AG04450 (cell line): ENCODE results near the gene TRAPPC3L. TPM values are rescaled to one million over a fixed set of nuclear protein-coding genes. Genes with fewer than 3 reads are reported as not detected.
A peak's percentile ranks its signal among the peaks of the same experiment; 100 is the strongest.

Experiments used
- CTCF ChIA-PET: fragments of 300-600, 350-600 bp; formaldehyde crosslinking; extraction: SDS; loops from one replicate; lab custom pipeline; 2022; ENCODE audit warnings: antibody characterized with exemption, inconsistent platforms; lab: Charles Lee
- POLR2A ChIA-PET: fragments of 350-600 bp; formaldehyde crosslinking; extraction: SDS; loops from one replicate; lab custom pipeline; 2021; ENCODE audit warnings: antibody characterized with exemption, inconsistent platforms; lab: Yijun Ruan, JAX
- DNase-seq: peaks from one replicate; pipeline ENCODE4 v3.0.0-alpha.2; 2011; ENCODE audit warnings: low read depth, low spot score
- H3K27ac ChIP-seq: one replicate; pipeline ENCODE4 v1.5.1; 2012; ENCODE audit warnings: low read depth, low read length, control low read depth
- H3K27me3 ChIP-seq: one replicate; pipeline ENCODE4 v1.6.0; 2012; ENCODE audit warnings: low read length; ENCODE audit not compliant: control insufficient read depth, insufficient read depth
- H3K4me3 ChIP-seq: 2 replicates; pipeline ENCODE4 v1.5.1; 2011; ENCODE audit warnings: mild to moderate bottlenecking, low read depth, low read length, control low read depth
- H3K9me3 ChIP-seq: 2 replicates; pipeline ENCODE4 v1.5.1; 2012; ENCODE audit warnings: low read length; ENCODE audit not compliant: control insufficient read depth, insufficient read depth
- polyA plus RNA-seq: library from polyadenylated mRNA; depleted of rRNA; stranded (reverse); fragments of >200 nt; gene quantifications from 2 replicates; pipeline ENCODE4 v1.2.3, GENCODE V29; 2011
- TF ChIP-seq, protein P1 (sequence below): IDR thresholded peaks from 2 replicates; pipeline ENCODE4 v1.5.1; 2011; ENCODE audit warnings: low read depth, low read length, control low read depth, inconsistent platforms

The TRAPPC3L gene
- polyA plus RNA-seq, 1 experiment: 0.19 TPM

DNA sequence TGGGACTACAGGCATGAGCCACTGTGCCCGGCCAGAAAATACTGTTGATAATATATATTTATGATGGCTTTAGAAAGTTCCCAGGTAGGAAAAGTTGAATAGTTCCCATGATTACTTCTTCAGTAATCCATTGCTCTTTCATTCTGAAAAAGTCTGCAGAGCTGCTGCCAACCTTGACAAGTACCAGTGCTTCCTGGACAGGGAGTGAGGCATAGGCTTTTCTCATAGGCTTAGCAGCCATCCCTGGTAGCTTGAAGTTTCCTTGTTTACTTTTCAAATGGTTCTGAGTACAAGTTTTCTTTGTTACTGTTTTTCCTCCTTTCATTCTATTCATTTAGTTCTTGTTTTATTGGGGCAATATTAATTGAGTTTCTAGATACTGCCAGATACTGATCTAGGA lies 33.7 kb upstream of the TRAPPC3L start:
- Histone ChIP-seq H3K27ac (no peak overlapping the region), H3K27me3 (no peaks in the 10 kb centered on the region), H3K4me3 (no peak overlapping the region), H3K9me3 (no peaks in the 10 kb centered on the region)
- ChIA-PET POLR2A (no interaction called here), CTCF (interaction anchor here (1.0 to 2.2 kb wide), 5 partner anchors 8 to 311 kb away, joined by 3 to 11 read pairs (median 5); partner anchors contain the start of gene RWDD1)
- TF ChIP-seq, protein P1, sequence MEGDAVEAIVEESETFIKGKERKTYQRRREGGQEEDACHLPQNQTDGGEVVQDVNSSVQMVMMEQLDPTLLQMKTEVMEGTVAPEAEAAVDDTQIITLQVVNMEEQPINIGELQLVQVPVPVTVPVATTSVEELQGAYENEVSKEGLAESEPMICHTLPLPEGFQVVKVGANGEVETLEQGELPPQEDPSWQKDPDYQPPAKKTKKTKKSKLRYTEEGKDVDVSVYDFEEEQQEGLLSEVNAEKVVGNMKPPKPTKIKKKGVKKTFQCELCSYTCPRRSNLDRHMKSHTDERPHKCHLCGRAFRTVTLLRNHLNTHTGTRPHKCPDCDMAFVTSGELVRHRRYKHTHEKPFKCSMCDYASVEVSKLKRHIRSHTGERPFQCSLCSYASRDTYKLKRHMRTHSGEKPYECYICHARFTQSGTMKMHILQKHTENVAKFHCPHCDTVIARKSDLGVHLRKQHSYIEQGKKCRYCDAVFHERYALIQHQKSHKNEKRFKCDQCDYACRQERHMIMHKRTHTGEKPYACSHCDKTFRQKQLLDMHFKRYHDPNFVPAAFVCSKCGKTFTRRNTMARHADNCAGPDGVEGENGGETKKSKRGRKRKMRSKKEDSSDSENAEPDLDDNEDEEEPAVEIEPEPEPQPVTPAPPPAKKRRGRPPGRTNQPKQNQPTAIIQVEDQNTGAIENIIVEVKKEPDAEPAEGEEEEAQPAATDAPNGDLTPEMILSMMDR: no peak
- DNase-seq: no peak

GRCh38 chr6:116578335-116578734 lies 32.9 kb upstream of the TRAPPC3L start:
- no peak for DNase-seq
- Histone ChIP-seq H3K27me3 (no peaks in the 10 kb centered on the region), H3K4me3 (no peak overlapping the region), H3K27ac (no peak overlapping the region), H3K9me3 (no peaks in the 10 kb centered on the region)
- CTCF ChIA-PET: interaction anchor here (1.0 to 2.2 kb wide), 2 partner anchors 17 to 290 kb away, joined by 3 to 10 read pairs; no protein-coding TSS in a partner anchor
- TF ChIP-seq, protein P1: no peak
- POLR2A ChIA-PET: no interaction called here

DNA sequence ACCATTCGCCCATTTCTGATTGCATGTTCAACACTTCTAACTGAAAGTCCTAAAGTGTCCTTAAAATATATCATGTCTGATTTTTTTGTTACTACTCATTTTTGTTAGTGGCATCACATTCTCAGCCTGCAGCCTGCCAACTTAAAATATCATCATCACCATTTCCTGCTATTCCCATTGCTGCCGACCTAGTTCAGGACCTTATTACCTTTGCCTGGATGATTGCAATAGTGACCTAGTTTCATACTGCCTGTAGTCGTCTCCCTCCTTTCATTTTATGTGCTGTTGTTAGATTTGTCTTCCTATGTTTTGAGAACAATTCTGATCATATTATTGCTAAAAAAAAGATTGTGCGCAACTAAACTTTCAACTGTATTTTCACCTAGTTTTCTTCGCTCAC lies 32.0 kb upstream of the TRAPPC3L start:
- ChIA-PET POLR2A (no interaction called here), CTCF (interaction anchor here (0.6 to 1.0 kb wide), 2 partner anchors 17 to 301 kb away, joined by 3 to 4 read pairs; no protein-coding TSS in a partner anchor)
- Histone ChIP-seq H3K9me3 (no peaks in the 10 kb centered on the region), H3K4me3 (no peak overlapping the region), H3K27ac (no peak overlapping the region), H3K27me3 (no peaks in the 10 kb centered on the region)
- TF ChIP-seq, protein P1: no peak
- DNase-seq: no peak

DNA sequence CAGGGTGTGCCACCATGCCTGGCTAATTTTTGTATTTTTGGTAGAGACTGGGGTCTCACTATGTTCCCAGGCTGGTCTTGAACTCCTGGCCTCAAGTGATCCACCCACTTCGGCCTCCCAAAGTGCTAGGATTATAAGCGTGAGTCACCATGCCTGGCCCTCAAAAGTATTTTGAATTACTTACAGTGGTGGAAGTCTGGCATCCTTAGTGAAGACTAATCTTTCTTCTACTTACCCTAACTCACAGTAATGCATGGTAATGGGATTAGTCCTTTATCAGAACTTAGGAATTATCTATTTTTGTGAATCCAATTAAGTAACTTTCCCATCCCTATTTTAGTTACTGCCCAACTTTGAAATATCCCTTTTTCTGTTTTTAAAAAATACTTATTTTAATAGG lies 29.7 kb upstream of the TRAPPC3L start:
- H3K4me3 ChIP-seq: no peak overlapping the region
- TF ChIP-seq, protein P1: no peak
- no peaks in the 10 kb centered on the region for H3K27me3 ChIP-seq
- H3K27ac ChIP-seq: no peak overlapping the region
- ChIA-PET POLR2A (no interaction called here), CTCF (interaction anchor here (0.9 kb wide), 1 partner anchor 357 kb away, joined by 3 read pairs; no protein-coding TSS in a partner anchor)
- H3K9me3 ChIP-seq: no peaks in the 10 kb centered on the region
- DNase-seq: no peak

- H3K27ac ChIP-seq: no peak overlapping the region
- H3K27me3 ChIP-seq: no peaks in the 10 kb centered on the region
- no peaks in the 10 kb centered on the region for H3K9me3 ChIP-seq
- no peak for DNase-seq
- ChIA-PET CTCF (interaction anchor here (1.3 to 5.6 kb wide), 7 partner anchors 9 to 354 kb away, joined by 3 to 44 read pairs (median 19); no protein-coding TSS in a partner anchor), POLR2A (interaction anchor here (0.9 to 1.6 kb wide), 2 partner anchors 16 to 34 kb away, joined by 3 read pairs; no protein-coding TSS in a partner anchor)
- TF ChIP-seq, protein P1: no peak
- H3K4me3 ChIP-seq: peak overlapping the region; percentile 87
Observed at GRCh38 chr6:116572162-116572561, 26.7 kb upstream of the TRAPPC3L start.
